HG03565 (cell line): ENCODE measurements around the gene TIGD3.
A peak's percentile ranks its signal among the peaks of the same experiment; 100 is the strongest.
"Not testable (repeated sequence)": the region's sequence is repeated elsewhere in the genome, so short reads cannot be mapped to it uniquely, and the experiment has no call there.

Source experiments
- ATAC-seq: cut with Tn5 transposase; IDR thresholded peaks from one replicate; pipeline ENCODE4 v1.9.1; 2021; ENCODE audit warnings: mild to moderate bottlenecking, moderate library complexity; ENCODE audit not compliant: unreplicated experiment

Gene TIGD3

GRCh38 chr11:65323813-65324212 lies 30.7 kb upstream of the TIGD3 start:
- ATAC-seq, result no peak

- no peak for ATAC-seq
Measured at GRCh38 chr11:65325435-65325834, 29.1 kb upstream of the TIGD3 start.

GRCh38 chr11:65327021-65327420 lies 27.5 kb upstream of the TIGD3 start:
- ATAC-seq, result no peak

- ATAC-seq, result no peak
Measured at GRCh38 chr11:65329478-65329877, 25.1 kb upstream of the TIGD3 start.

GRCh38 chr11:65329944-65330403 lies 24.6 kb upstream of the TIGD3 start:
- no peak for ATAC-seq

GRCh38 chr11:65330544-65330943 lies 24.0 kb upstream of the TIGD3 start:
- no peak for ATAC-seq

GRCh38 chr11:65332591-65332990 lies 22.0 kb upstream of the TIGD3 start:
- not testable (repeated sequence) for ATAC-seq

GRCh38 chr11:65334696-65335295 lies 19.8 kb upstream of the TIGD3 start:
- no peak for ATAC-seq

- no peak for ATAC-seq
Measured at GRCh38 chr11:65338676-65339075, 15.9 kb upstream of the TIGD3 start.

GRCh38 chr11:65340226-65340625 lies 14.3 kb upstream of the TIGD3 start:
- ATAC-seq, result no peak

GRCh38 chr11:65341856-65342255 lies 12.7 kb upstream of the TIGD3 start:
- no peak for ATAC-seq

GRCh38 chr11:65351511-65351910 lies 3.0 kb upstream of the TIGD3 start:
- no peak for ATAC-seq

- ATAC-seq, result no peak
Measured at GRCh38 chr11:65352783-65353182, 1.8 kb upstream of the TIGD3 start.

- ATAC-seq, result no peak
Measured at GRCh38 chr11:65353376-65353775, 1.2 kb upstream of the TIGD3 start.

- no peak for ATAC-seq
Measured at GRCh38 chr11:65353900-65354264, 669 bp upstream of the TIGD3 start.

GRCh38 chr11:65355013-65355775 lies 643 bp downstream of the TIGD3 start:
- no peak for ATAC-seq

- ATAC-seq, result no peak
Measured at GRCh38 chr11:65355776-65356393, 1.3 kb downstream of the TIGD3 start.

- no peak for ATAC-seq
Measured at GRCh38 chr11:65356394-65356972, 1.9 kb downstream of the TIGD3 start.

- no peak for ATAC-seq
Measured at GRCh38 chr11:65357856-65358356, 3.4 kb downstream of the TIGD3 start.

- ATAC-seq, result peak; percentile 43
Measured at GRCh38 chr11:65362320-65362931, 7.9 kb downstream of the TIGD3 start.

GRCh38 chr11:65362966-65363365 lies 8.4 kb downstream of the TIGD3 start:
- no peak for ATAC-seq
